ENCODE measurements around the gene DNPH1.
A peak's percentile ranks its signal among the peaks of the same experiment; 100 is the strongest.

Gene DNPH1

GRCh38 chr6:43269273-43270007 lies 40.2 kb upstream of the DNPH1 start:
- Histone ChIP-seq H3K4me1 (ENCODE audit: insufficient read depth, low read length) (peaks cover 22% of the 10 kb centered on the region; the same call in 1 of the 2 replicates), H3K9ac (ENCODE audit: low read depth, low read length) (peak overlapping the region; percentile 49; the same call in 1 of the 2 replicates), H3K36me3 (ENCODE audit: insufficient read depth, low read length) (no peaks in the 10 kb centered on the region), H3K9me3 (ENCODE audit: control insufficient read depth, insufficient read depth, low read length) (no peaks in the 10 kb centered on the region)

GRCh38 chr6:43268782-43269272 lies 39.5 kb upstream of the DNPH1 start:
- Histone ChIP-seq H3K9me3 (ENCODE audit: control insufficient read depth, insufficient read depth, low read length) (no peaks in the 10 kb centered on the region), H3K9ac (ENCODE audit: low read depth, low read length) (peak overlapping the region; percentile 49; the same call in 1 of the 2 replicates), H3K36me3 (ENCODE audit: insufficient read depth, low read length) (no peaks in the 10 kb centered on the region), H3K4me1 (ENCODE audit: insufficient read depth, low read length) (peaks cover 22% of the 10 kb centered on the region; the same call in 1 of the 2 replicates)

- H3K36me3 ChIP-seq (ENCODE audit: insufficient read depth, low read length) = no peaks in the 10 kb centered on the region
- H3K4me1 ChIP-seq (ENCODE audit: insufficient read depth, low read length) = peaks cover 22% of the 10 kb centered on the region; the same call in 1 of the 2 replicates
- no peak overlapping the region for H3K9ac ChIP-seq (ENCODE audit: low read depth, low read length)
- H3K9me3 ChIP-seq (ENCODE audit: control insufficient read depth, insufficient read depth, low read length) = no peaks in the 10 kb centered on the region
These were observed 39.0 kb upstream of the DNPH1 start for GRCh38 chr6:43268355-43268700.

- Histone ChIP-seq H3K9ac (ENCODE audit: low read depth, low read length) (no peak overlapping the region), H3K9me3 (ENCODE audit: control insufficient read depth, insufficient read depth, low read length) (no peaks in the 10 kb centered on the region), H3K4me1 (ENCODE audit: insufficient read depth, low read length) (peaks cover 22% of the 10 kb centered on the region; the same call in 1 of the 2 replicates), H3K36me3 (ENCODE audit: insufficient read depth, low read length) (no peaks in the 10 kb centered on the region)
These were observed 38.5 kb upstream of the DNPH1 start for GRCh38 chr6:43267619-43268354.

- H3K4me1 ChIP-seq (ENCODE audit: insufficient read depth, low read length) = peaks cover 19% of the 10 kb centered on the region; the same call in 1 of the 2 replicates
- no peaks in the 10 kb centered on the region for H3K9me3 ChIP-seq (ENCODE audit: control insufficient read depth, insufficient read depth, low read length)
- H3K9ac ChIP-seq (ENCODE audit: low read depth, low read length) = no peak overlapping the region
- H3K36me3 ChIP-seq (ENCODE audit: insufficient read depth, low read length) = no peaks in the 10 kb centered on the region
These were observed 36.3 kb upstream of the DNPH1 start for GRCh38 chr6:43265564-43265963.

- Histone ChIP-seq H3K9ac (ENCODE audit: low read depth, low read length) (no peak overlapping the region), H3K9me3 (ENCODE audit: control insufficient read depth, insufficient read depth, low read length) (no peaks in the 10 kb centered on the region), H3K36me3 (ENCODE audit: insufficient read depth, low read length) (no peaks in the 10 kb centered on the region), H3K4me1 (ENCODE audit: insufficient read depth, low read length) (peaks cover 15% of the 10 kb centered on the region; the same call in 1 of the 2 replicates)
These were observed 35.4 kb upstream of the DNPH1 start for GRCh38 chr6:43264599-43265145.

DNA sequence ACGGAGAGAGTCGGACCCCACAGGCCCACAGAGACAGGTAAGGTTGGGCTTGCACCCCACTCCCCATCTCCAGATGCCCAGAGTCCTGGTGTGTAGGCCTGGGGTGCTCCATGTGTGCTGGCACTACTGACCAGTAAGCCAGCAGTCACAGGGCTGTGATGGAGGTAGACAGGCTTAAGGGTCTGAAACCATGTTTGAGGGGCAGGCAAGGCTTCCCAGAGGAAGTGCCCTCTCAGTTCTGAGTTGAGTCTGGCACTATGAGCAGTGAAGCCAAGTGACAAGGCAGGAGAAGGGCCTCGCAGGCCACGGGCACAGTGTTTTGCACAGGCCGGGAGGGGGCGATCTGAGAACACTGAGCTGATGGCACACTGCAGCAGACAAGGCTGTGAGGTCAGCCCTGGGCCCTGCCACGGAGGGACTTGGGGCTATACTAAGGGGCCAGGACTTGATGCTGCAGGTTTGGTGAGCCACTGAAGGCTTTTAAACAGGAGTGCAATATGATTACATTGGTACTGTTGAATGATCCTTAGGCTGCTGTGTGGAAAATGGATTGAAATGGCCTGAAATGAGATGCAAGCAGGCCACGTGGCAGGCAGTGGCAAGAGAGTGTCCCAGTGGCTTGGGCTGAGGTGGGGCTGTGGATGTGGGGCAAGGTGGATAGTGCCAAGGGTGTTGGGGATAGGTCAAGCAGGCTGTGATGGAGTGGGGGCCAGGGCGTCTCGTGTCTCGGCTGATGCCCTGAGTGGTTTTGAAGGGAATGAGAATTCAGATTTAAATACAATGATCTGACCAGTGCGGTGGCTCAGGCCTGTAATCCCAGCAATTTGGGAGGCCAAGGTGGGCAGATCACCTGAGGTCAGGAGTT lies 34.3 kb upstream of the DNPH1 start:
- H3K9ac ChIP-seq (ENCODE audit: low read depth, low read length) = no peak overlapping the region
- peaks cover 10% of the 10 kb centered on the region; the same call in 1 of the 2 replicates for H3K4me1 ChIP-seq (ENCODE audit: insufficient read depth, low read length)
- no peaks in the 10 kb centered on the region for H3K36me3 ChIP-seq (ENCODE audit: insufficient read depth, low read length)
- H3K9me3 ChIP-seq (ENCODE audit: control insufficient read depth, insufficient read depth, low read length) = no peaks in the 10 kb centered on the region

DNA sequence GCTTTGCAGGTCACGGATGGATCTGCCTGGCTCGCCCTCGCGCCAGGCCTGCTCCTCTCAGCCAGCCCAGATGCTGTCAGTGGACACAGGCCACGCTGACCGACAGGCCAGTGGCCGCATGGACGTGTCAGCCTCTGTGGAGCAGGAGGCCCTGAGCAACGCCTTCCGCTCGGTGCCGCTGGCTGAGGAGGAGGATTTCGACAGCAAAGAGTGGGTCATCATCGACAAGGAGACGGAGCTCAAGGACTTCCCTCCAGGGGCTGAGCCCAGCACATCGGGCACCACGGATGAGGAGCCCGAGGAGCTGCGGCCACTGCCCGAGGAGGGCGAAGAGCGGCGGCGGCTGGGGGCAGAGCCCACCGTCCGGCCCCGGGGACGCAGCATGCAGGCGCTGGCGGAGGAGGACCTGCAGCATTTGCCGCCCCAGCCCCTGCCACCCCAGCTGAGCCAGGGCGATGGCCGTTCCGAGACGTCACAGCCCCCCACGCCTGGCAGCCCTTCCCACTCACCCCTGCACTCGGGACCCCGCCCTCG lies 33.6 kb upstream of the DNPH1 start:
- Histone ChIP-seq H3K4me1 (ENCODE audit: insufficient read depth, low read length) (peaks cover 7% of the 10 kb centered on the region; the same call in 1 of the 2 replicates), H3K36me3 (ENCODE audit: insufficient read depth, low read length) (no peaks in the 10 kb centered on the region), H3K9ac (ENCODE audit: low read depth, low read length) (no peak overlapping the region), H3K9me3 (ENCODE audit: control insufficient read depth, insufficient read depth, low read length) (no peaks in the 10 kb centered on the region)

- no peak overlapping the region for H3K9ac ChIP-seq (ENCODE audit: low read depth, low read length)
- H3K9me3 ChIP-seq (ENCODE audit: control insufficient read depth, insufficient read depth, low read length) = no peaks in the 10 kb centered on the region
These were observed 32.9 kb upstream of the DNPH1 start for GRCh38 chr6:43262000-43262779.

GRCh38 chr6:43261198-43261597 lies 31.9 kb upstream of the DNPH1 start:
- no peaks in the 10 kb centered on the region for H3K36me3 ChIP-seq (ENCODE audit: insufficient read depth, low read length)
- H3K9me3 ChIP-seq (ENCODE audit: control insufficient read depth, insufficient read depth, low read length) = no peaks in the 10 kb centered on the region
- peaks cover 5% of the 10 kb centered on the region; the same call in 1 of the 2 replicates for H3K4me1 ChIP-seq (ENCODE audit: insufficient read depth, low read length)
- H3K9ac ChIP-seq (ENCODE audit: low read depth, low read length) = no peak overlapping the region

More at GRCh38 chr6:43262000-43262779, 32.9 kb upstream of the DNPH1 start:
- no peaks in the 10 kb centered on the region for H3K36me3 ChIP-seq (ENCODE audit: insufficient read depth, low read length)
- H3K4me1 ChIP-seq (ENCODE audit: insufficient read depth, low read length) = peaks cover 5% of the 10 kb centered on the region; the same call in 1 of the 2 replicates

- Histone ChIP-seq H3K4me1 (ENCODE audit: insufficient read depth, low read length) (peaks cover 5% of the 10 kb centered on the region; the same call in 1 of the 2 replicates), H3K9ac (ENCODE audit: low read depth, low read length) (no peak overlapping the region), H3K9me3 (ENCODE audit: control insufficient read depth, insufficient read depth, low read length) (no peaks in the 10 kb centered on the region), H3K36me3 (ENCODE audit: insufficient read depth, low read length) (no peaks in the 10 kb centered on the region)
These were observed 31.5 kb upstream of the DNPH1 start for GRCh38 chr6:43260791-43261190.

DNA sequence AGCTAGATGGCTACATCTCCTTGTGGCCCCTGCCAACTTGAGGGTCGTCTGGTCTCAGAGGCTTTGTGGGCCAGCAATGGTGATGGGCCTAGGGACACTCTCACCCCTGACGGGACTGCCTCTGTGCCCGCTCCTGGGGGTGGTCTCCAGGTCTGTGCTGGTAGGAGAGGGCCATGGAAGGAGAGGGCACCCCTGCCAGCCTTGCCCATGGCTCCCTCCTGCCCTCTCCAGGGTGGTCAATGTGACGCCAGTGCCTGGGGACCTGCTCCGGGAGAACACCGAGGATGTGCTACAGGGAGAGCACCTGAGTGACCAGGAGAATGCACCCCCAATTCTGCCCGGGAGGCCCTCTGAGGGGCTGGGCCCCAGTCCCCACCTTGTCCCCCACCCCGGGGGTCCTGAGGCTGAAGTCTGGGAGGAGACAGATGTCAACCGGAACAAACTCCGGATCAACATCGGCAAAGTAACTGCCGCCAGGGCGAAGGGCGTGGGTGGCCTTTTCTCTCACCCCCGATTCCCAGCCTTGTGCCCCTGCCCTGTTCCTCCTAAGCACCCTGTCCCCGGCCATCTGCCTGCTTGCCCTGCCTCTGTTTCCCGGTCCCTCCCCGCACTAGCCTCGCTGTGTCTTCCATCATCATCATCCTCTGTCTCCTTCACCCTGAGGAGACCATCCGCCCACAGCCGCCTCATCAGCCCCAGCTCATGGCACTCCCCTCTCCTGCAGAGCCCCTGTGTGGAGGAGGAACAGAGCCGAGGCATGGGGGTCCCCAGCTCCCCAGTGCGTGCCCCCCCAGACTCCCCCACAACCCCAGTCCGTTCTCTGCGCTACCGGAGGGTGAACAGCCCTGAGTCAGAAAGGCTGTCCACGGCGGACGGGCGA lies 29.8 kb upstream of the DNPH1 start:
- H3K4me1 ChIP-seq (ENCODE audit: insufficient read depth, low read length) = peaks cover 5% of the 10 kb centered on the region; the same call in 1 of the 2 replicates
- no peak overlapping the region for H3K9ac ChIP-seq (ENCODE audit: low read depth, low read length)
- H3K9me3 ChIP-seq (ENCODE audit: control insufficient read depth, insufficient read depth, low read length) = no peaks in the 10 kb centered on the region
- no peaks in the 10 kb centered on the region for H3K36me3 ChIP-seq (ENCODE audit: insufficient read depth, low read length)
